ENCODE results near the gene SYNPO2.

DNA sequence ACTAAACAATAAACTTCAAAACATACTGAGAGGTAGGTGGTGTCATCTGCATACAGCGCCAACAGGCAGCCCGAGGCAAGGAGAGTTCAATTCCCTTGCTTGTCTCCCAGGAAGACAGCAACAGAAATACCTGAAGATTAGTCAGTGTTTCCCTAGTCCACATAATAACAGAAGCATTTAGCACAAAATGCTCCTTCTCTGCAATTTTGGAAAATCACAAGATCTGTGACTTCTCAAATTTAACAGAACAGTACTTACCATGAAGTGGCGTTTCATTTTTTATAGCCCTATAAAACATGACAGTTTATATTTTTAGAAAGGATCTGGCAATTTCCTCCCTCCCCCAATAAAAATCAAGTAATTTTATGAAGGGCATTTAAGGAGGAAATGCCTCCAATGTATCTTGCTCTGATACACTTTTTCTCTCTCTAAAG, 179.9 kb downstream of the SYNPO2 start:
- no peak for TF ChIP-seq CTCF (IDR thresholded peaks at IDR 0.05)
- TF ChIP-seq POLR2A (IDR thresholded peaks at IDR 0.05), result no peak
